ENCODE measurements around the gene KRT37. TPM values are rescaled to one million over a fixed set of nuclear protein-coding genes. Genes with fewer than 3 reads are reported as not detected.

KRT37 gene
- total RNA-seq, 6 donors from 2014 or later, result not detected

DNA sequence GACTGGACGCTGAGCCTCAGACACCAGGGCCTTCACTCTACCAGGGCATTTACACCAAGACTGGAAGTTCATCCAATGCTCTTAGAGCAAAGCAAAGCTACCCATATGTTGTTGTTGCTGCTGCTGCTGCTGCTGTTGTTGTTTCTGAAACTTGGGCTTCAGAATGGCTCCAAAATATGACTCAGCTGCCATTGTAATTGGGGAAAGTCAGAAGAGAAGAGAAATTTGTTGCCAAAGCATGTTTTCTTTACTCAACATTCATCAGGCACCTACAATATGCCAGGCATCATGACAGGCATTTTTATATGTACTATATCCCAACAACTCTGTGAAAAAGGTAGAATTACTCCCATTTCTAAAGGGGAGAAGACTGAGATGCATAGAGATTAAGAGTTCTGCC is 30.9 kb upstream of the KRT37 start:
- no peak for TF ChIP-seq POLR2AphosphoS5 (IDR thresholded peaks at IDR 0.05)
- no peak for TF ChIP-seq EP300 (IDR thresholded peaks at IDR 0.05)
- TF ChIP-seq, protein P1, sequence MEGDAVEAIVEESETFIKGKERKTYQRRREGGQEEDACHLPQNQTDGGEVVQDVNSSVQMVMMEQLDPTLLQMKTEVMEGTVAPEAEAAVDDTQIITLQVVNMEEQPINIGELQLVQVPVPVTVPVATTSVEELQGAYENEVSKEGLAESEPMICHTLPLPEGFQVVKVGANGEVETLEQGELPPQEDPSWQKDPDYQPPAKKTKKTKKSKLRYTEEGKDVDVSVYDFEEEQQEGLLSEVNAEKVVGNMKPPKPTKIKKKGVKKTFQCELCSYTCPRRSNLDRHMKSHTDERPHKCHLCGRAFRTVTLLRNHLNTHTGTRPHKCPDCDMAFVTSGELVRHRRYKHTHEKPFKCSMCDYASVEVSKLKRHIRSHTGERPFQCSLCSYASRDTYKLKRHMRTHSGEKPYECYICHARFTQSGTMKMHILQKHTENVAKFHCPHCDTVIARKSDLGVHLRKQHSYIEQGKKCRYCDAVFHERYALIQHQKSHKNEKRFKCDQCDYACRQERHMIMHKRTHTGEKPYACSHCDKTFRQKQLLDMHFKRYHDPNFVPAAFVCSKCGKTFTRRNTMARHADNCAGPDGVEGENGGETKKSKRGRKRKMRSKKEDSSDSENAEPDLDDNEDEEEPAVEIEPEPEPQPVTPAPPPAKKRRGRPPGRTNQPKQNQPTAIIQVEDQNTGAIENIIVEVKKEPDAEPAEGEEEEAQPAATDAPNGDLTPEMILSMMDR (IDR thresholded peaks at IDR 0.05), result no peak
- TF ChIP-seq POLR2A (IDR thresholded peaks at IDR 0.05), result no peak
- H3K27me3 ChIP-seq, result no peaks in the 10 kb centered on the region
- H3K27ac ChIP-seq, result no peak overlapping the region
- H3K36me3 ChIP-seq, result no peaks in the 10 kb centered on the region
- H3K4me1 ChIP-seq, result no peaks in the 10 kb centered on the region
- 100% methylated on average over 1 of the region's 1 CpG for WGBS, 2 donors
- no peak for ATAC-seq (ENCODE audit: low FRiP score in 2 of 2)
- DNase-seq, result no peak
- no peaks in the 10 kb centered on the region for H3K9me3 ChIP-seq
- H3K4me3 ChIP-seq, result no peak overlapping the region

GRCh38 chr17:41453066-41453465 is 28.7 kb upstream of the KRT37 start:
- DNase-seq, result no peak
- no peak overlapping the region for H3K27ac ChIP-seq
- 89 to 90% methylated on average over 3 of the region's 3 CpGs for WGBS, 2 donors

DNA sequence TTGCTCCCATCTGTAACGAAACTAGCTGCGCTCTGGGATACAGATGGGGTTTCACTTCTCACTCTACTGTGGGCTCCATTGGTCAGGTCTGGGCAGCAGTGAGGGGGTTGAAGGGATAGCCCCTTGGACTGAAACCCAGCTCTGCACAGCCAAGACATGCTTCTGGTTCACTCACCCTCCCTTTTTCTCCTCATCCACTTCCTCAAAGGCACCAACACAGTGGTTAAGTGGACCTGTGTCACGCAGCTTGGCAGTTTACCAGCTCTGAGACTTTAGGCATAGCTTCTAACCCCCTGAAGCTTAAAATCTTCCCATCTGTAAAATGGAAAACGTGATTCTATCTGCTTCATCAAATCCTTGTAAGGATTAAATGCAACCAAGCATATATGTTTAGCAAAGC is 27.9 kb upstream of the KRT37 start:
- Histone ChIP-seq H3K4me1 (no peaks in the 10 kb centered on the region), H3K9me3 (no peaks in the 10 kb centered on the region), H3K27me3 (no peaks in the 10 kb centered on the region), H3K36me3 (no peaks in the 10 kb centered on the region), H3K4me3 (no peak overlapping the region), H3K27ac (no peak overlapping the region)
- TF ChIP-seq POLR2AphosphoS5 (IDR thresholded peaks at IDR 0.05) (no peak), POLR2A (IDR thresholded peaks at IDR 0.05) (no peak), EP300 (IDR thresholded peaks at IDR 0.05) (no peak)
- TF ChIP-seq, protein P1 (IDR thresholded peaks at IDR 0.05), result no peak
- ATAC-seq (ENCODE audit: low FRiP score in 2 of 2), result no peak
- DNase-seq, result no peak
- 39 to 47% methylated on average over 4 of the region's 4 CpGs for WGBS, 2 donors

More at GRCh38 chr17:41453066-41453465, 28.7 kb upstream of the KRT37 start:
- TF ChIP-seq POLR2AphosphoS5 (IDR thresholded peaks at IDR 0.05), result no peak
- TF ChIP-seq POLR2A (IDR thresholded peaks at IDR 0.05), result no peak
- TF ChIP-seq, protein P1 (IDR thresholded peaks at IDR 0.05), result no peak
- TF ChIP-seq EP300 (IDR thresholded peaks at IDR 0.05), result no peak
- no peaks in the 10 kb centered on the region for H3K4me1 ChIP-seq
- ATAC-seq (ENCODE audit: low FRiP score in 2 of 2), result no peak
- no peak overlapping the region for H3K4me3 ChIP-seq
- no peaks in the 10 kb centered on the region for H3K27me3 ChIP-seq
- H3K9me3 ChIP-seq, result no peaks in the 10 kb centered on the region
- no peaks in the 10 kb centered on the region for H3K36me3 ChIP-seq

DNA sequence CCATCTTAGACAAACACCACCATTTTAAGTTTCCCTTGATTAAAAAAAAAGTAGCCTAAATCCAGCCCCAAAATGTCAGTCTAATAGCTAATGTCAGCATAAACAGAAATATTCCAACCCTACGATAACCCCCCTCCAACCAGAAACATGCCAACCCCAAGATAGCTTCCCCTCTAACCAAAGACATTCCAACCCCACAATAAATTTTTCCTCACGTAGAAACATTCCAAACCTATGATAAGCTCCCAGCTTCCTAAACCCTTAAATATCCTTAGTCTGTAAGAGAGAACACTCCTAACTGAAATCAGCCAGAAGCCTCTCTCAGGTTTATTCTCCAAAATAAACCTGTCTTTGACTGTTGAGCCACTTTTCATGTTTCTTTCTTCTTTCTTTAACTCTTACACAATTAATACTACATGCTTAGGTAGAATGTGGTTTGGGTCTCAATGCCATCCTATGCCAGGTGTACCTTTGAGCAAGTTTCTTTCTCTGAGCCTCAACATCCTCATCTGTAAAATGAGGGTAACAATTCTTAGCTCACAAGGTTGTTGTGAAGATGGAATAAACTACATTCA is 26.9 kb upstream of the KRT37 start:
- TF ChIP-seq POLR2AphosphoS5 (IDR thresholded peaks at IDR 0.05) (no peak), EP300 (IDR thresholded peaks at IDR 0.05) (no peak), POLR2A (IDR thresholded peaks at IDR 0.05) (no peak)
- TF ChIP-seq, protein P1 (IDR thresholded peaks at IDR 0.05), result no peak
- no peaks in the 10 kb centered on the region for H3K27me3 ChIP-seq
- 78 to 83% methylated on average over 2 of the region's 2 CpGs for WGBS, 2 donors
- no peaks in the 10 kb centered on the region for H3K9me3 ChIP-seq
- H3K4me3 ChIP-seq, result no peak overlapping the region
- H3K36me3 ChIP-seq, result no peaks in the 10 kb centered on the region
- H3K4me1 ChIP-seq, result no peaks in the 10 kb centered on the region
- H3K27ac ChIP-seq, result no peak overlapping the region
- DNase-seq (no peak), ATAC-seq (ENCODE audit: low FRiP score in 2 of 2) (no peak)

DNA sequence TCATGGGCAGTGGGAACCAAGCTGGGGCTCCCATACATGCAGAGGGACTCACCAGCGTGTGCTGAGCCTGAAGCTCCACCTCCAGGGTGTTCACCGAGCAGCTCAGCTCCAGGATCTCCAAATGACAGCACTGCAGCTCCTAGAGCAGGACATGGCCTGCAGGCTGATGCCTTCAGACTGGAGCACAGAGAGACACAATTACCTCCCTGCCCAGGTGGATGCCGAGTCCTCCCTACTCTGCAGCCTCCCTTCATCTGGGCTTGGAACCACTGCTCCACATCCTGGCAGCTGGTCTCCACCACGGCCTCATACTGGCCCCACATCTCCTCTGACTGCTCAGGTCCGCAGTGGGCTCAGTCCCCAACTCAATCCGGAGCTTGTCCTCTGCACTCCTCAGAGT is 24.6 kb upstream of the KRT37 start:
- no peaks in the 10 kb centered on the region for H3K27me3 ChIP-seq
- H3K9me3 ChIP-seq, result no peaks in the 10 kb centered on the region
- ATAC-seq (ENCODE audit: low FRiP score in 2 of 2) (no peak), DNase-seq (no peak)
- TF ChIP-seq EP300 (IDR thresholded peaks at IDR 0.05) (no peak), POLR2AphosphoS5 (IDR thresholded peaks at IDR 0.05) (no peak)
- no peaks in the 10 kb centered on the region for H3K36me3 ChIP-seq
- 84 to 93% methylated on average over 3 to 4 of the region's 6 CpGs for WGBS, 2 donors
- H3K4me1 ChIP-seq, result no peaks in the 10 kb centered on the region
- H3K27ac ChIP-seq, result no peak overlapping the region
- no peak overlapping the region for H3K4me3 ChIP-seq

All from upper lobe of left lung (tissue), 6 donors.